HG03342 (cell line): ENCODE results near the gene CT45A5.
"Not testable (repeated sequence)": the region's sequence is repeated elsewhere in the genome, so short reads cannot be mapped to it uniquely, and the experiment has no call there.

Experiments used
- ATAC-seq: cut with Tn5 transposase; IDR thresholded peaks from one replicate; pipeline ENCODE4 v1.9.1; 2021; ENCODE audit warnings: mild to moderate bottlenecking, moderate library complexity; ENCODE audit not compliant: unreplicated experiment

Gene CT45A5

GRCh38 chrX:135785403-135785802, at the start of gene CT45A5:
CT45A5 (minus strand) TSS chrX:135785503; CDS start chrX:135781729, 3,774 bp downstream.
- not testable (repeated sequence) for ATAC-seq

GRCh38 chrX:135819912-135820311, 34.6 kb upstream of the CT45A5 start, which contains the start of gene CT45A2:
CT45A2 (minus strand) TSS chrX:135820012; CDS start chrX:135816265, 3,747 bp downstream.
- ATAC-seq, result not testable (repeated sequence)

GRCh38 chrX:135802687-135803086, 17.4 kb upstream of the CT45A5 start, which contains the start of gene CT45A6:
CT45A6 (minus strand) TSS chrX:135802787; CDS start chrX:135798993, 3,794 bp downstream.
- ATAC-seq, result not testable (repeated sequence)

GRCh38 chrX:135768091-135768490, 17.2 kb downstream of the CT45A5 start, which contains the start of gene CT45A3:
CT45A3 (minus strand) TSS chrX:135768191; CDS start chrX:135764444, 3,747 bp downstream.
- ATAC-seq, result not testable (repeated sequence)

- ATAC-seq, result not testable (repeated sequence)
Observed at GRCh38 chrX:135744739-135745138, 40.6 kb downstream of the CT45A5 start.

GRCh38 chrX:135741192-135741715, 44.0 kb downstream of the CT45A5 start:
- ATAC-seq, result no peak

GRCh38 chrX:135740681-135741149, 44.6 kb downstream of the CT45A5 start:
- peak; percentile 66 for ATAC-seq

- ATAC-seq, result peak; percentile 57
Observed at GRCh38 chrX:135737366-135738071, 47.8 kb downstream of the CT45A5 start.

- ATAC-seq, result not testable (repeated sequence)
Observed at GRCh38 chrX:135734666-135735065, 50.6 kb downstream of the CT45A5 start.
